PC-9 (cell line): ENCODE results near the gene RNF152. TPM values are rescaled to one million over a fixed set of nuclear protein-coding genes. Genes with fewer than 3 reads are reported as not detected.

Experiments used
- BruUV-seq: library from RNA; stranded (reverse); fragments of 400-500 nt; replicated peaks from 2 replicates; lab custom pipeline; 2021; lab: Mats Ljungman, UMichigan
- CTCF ChIA-PET: fragments of 300-600 bp; sonication (Branson Sonifier 250); formaldehyde crosslinking; loops from one replicate; lab custom pipeline; 2022; ENCODE audit warnings: antibody characterized with exemption; lab: Charles Lee
- POLR2A ChIA-PET: fragments of 300-600 bp; sonication (Branson Sonifier 250); formaldehyde crosslinking; loops from one replicate; lab custom pipeline; 2022; ENCODE audit warnings: antibody characterized with exemption; ENCODE audit not compliant: unreplicated experiment; lab: Charles Lee
- DNase-seq, 2 experiments: peaks; one replicate each; pipeline versions ENCODE4 v3.0.0 to v3.0.0-alpha.2; 2015 to 2022; ENCODE audit warnings: mixed read lengths in 1 of 2
- H2AFZ ChIP-seq: fragments of 200-600 bp; sonication (generic); 2 replicates; pipeline ENCODE4 v1.8.1; 2017; ENCODE audit warnings: antibody characterized with exemption
- H3F3A ChIP-seq: fragments of 200-600 bp; sonication (generic); 2 replicates; pipeline ENCODE4 v1.8.1; 2017; ENCODE audit warnings: antibody characterized with exemption, mild to moderate bottlenecking, low read depth; ENCODE audit not compliant: insufficient read depth
- H3K27ac ChIP-seq: fragments of 200-600 bp; sonication (generic); 2 replicates; pipeline ENCODE4 v1.6.1; 2016; ENCODE audit warnings: mixed run types
- H3K27me3 ChIP-seq: fragments of 200-600 bp; sonication (generic); 2 replicates; pipeline ENCODE4 v1.6.1; 2016; ENCODE audit warnings: low read depth, mixed run types; ENCODE audit not compliant: insufficient read depth
- H3K36me3 ChIP-seq: fragments of 200-600 bp; sonication (generic); 2 replicates; pipeline ENCODE4 v1.6.1; 2016; ENCODE audit warnings: low read depth, mixed run types
- H3K4me1 ChIP-seq: fragments of 200-600 bp; sonication (generic); replicated peaks from 2 replicates; pipeline ENCODE4 v1.6.1; 2016; ENCODE audit warnings: mixed run types; ENCODE audit not compliant: insufficient read depth
- H3K4me2 ChIP-seq: fragments of 200-600 bp; sonication (generic); 2 replicates; pipeline ENCODE4 v1.6.1; 2017; ENCODE audit warnings: mixed run types
- H3K4me3 ChIP-seq: fragments of 200-600 bp; sonication (generic); 2 replicates; pipeline ENCODE4 v1.6.1; 2016; ENCODE audit warnings: mixed run types
- H3K79me2 ChIP-seq: fragments of 200-600 bp; sonication (generic); 2 replicates; pipeline ENCODE4 v1.6.1; 2017; ENCODE audit warnings: low read depth, mixed run types
- H3K9me2 ChIP-seq: fragments of 200-600 bp; sonication (generic); 2 replicates; pipeline ENCODE4 v1.8.1; 2017; ENCODE audit warnings: mild to moderate bottlenecking; ENCODE audit not compliant: insufficient read depth
- H3K9me3 ChIP-seq: fragments of 200-600 bp; sonication (generic); 2 replicates; pipeline ENCODE4 v1.8.1; 2016; ENCODE audit warnings: low read depth; ENCODE audit not compliant: insufficient read depth
- H4K20me1 ChIP-seq: fragments of 200-600 bp; sonication (generic); 2 replicates; pipeline ENCODE4 v1.8.1; 2017; ENCODE audit not compliant: insufficient read depth
- EZH2 ChIP-seq: fragments of 200-600 bp; sonication (generic); IDR thresholded peaks from 2 replicates; pipeline ENCODE4 v1.8.0; 2017; ENCODE audit warnings: antibody characterized with exemption, low read depth
- intact Hi-C: fragments of 100-400 bp; cut with micrococcal nuclease; formaldehyde crosslinking; loops from one replicate; pipeline ENCODE4 v1.10.0; 2022; ENCODE audit not compliant: unreplicated experiment
- total RNA-seq: library from RNA; stranded (reverse); gene quantifications from 2 replicates; pipeline ENCODE4 v1.2.3, GENCODE V29; 2021
- TF ChIP-seq, protein P1 (sequence below): fragments of 200-600 bp; sonication (generic); conservative IDR thresholded peaks from 2 replicates; pipeline ENCODE4 v1.6.1; 2017; ENCODE audit warnings: mixed run types, antibody characterized with exemption, mild to moderate bottlenecking, moderate library complexity

Gene RNF152
- total RNA-seq, 1 experiment from 2014 or later = not detected

DNA sequence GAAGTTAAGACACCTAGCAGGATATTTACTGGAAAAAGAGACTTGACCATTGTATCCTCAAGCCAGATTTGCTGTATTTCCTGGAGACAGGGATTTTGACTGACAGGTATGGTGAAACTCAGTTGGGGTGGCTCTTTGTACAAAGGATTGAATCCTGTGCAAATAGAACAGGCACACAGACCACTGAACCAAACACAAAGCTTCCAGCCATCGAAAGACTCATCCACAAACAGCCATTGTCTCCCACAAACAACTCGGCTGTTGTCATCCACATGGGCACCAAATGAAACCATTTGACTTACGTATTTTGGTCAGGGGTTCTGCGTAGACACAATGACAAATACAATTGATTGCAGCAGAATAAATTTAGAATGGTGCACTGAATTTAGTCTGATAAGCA is 15.9 kb downstream of the RNF152 start:
- no peak for DNase-seq
- Histone ChIP-seq H3K4me3 (no peak overlapping the region), H3K79me2 (no peaks in the 10 kb centered on the region), H3K9me3 (no peaks in the 10 kb centered on the region), H3F3A (no peaks in the 10 kb centered on the region), H3K4me2 (no peak overlapping the region), H2AFZ (no peak overlapping the region), H3K27me3 (no peaks in the 10 kb centered on the region), H3K27ac (no peak overlapping the region), H4K20me1 (no peaks in the 10 kb centered on the region), H3K4me1 (no peaks in the 10 kb centered on the region), H3K9me2 (no peaks in the 10 kb centered on the region), H3K36me3 (no peaks in the 10 kb centered on the region)
- POLR2A ChIA-PET = no interaction called here
- no peak for TF ChIP-seq EZH2
- TF ChIP-seq, protein P1, sequence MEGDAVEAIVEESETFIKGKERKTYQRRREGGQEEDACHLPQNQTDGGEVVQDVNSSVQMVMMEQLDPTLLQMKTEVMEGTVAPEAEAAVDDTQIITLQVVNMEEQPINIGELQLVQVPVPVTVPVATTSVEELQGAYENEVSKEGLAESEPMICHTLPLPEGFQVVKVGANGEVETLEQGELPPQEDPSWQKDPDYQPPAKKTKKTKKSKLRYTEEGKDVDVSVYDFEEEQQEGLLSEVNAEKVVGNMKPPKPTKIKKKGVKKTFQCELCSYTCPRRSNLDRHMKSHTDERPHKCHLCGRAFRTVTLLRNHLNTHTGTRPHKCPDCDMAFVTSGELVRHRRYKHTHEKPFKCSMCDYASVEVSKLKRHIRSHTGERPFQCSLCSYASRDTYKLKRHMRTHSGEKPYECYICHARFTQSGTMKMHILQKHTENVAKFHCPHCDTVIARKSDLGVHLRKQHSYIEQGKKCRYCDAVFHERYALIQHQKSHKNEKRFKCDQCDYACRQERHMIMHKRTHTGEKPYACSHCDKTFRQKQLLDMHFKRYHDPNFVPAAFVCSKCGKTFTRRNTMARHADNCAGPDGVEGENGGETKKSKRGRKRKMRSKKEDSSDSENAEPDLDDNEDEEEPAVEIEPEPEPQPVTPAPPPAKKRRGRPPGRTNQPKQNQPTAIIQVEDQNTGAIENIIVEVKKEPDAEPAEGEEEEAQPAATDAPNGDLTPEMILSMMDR = no peak
- intact Hi-C loops = no loop called here
- CTCF ChIA-PET = no interaction called here
- no TSS peak for BruUV-seq

- Histone ChIP-seq H3K79me2 (no peaks in the 10 kb centered on the region), H3F3A (no peaks in the 10 kb centered on the region), H3K4me1 (no peaks in the 10 kb centered on the region), H3K27ac (no peak overlapping the region), H4K20me1 (no peaks in the 10 kb centered on the region), H2AFZ (no peak overlapping the region), H3K9me2 (no peaks in the 10 kb centered on the region), H3K27me3 (no peaks in the 10 kb centered on the region), H3K36me3 (no peaks in the 10 kb centered on the region), H3K4me3 (no peak overlapping the region), H3K9me3 (no peaks in the 10 kb centered on the region), H3K4me2 (no peak overlapping the region)
- no peak for DNase-seq
- intact Hi-C loops = no loop called here
- POLR2A ChIA-PET = no interaction called here
- BruUV-seq = no TSS peak
- CTCF ChIA-PET = no interaction called here
- TF ChIP-seq EZH2 = no peak
Observed at GRCh38 chr18:61870151-61870550, 22.7 kb downstream of the RNF152 start.

DNA sequence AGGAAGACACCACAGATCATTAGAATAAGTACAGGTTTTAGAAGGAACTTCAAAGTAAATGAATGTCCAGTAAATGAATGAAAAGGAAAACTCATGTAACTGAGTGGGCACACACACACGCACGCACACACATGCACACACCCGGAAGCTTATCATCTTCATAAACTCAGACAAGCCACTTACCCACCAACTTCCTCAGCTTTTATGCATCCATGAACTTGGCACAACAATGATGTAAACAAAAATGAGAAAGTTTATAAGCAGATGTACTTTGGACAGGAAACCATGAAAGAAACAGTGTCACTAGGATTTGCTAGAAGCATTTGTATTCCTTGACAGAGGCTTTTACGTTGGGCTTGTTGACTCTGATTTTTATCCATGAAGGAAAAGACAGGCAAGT is 23.2 kb downstream of the RNF152 start:
- CTCF ChIA-PET = no interaction called here
- Histone ChIP-seq H2AFZ (no peak overlapping the region), H3K4me2 (no peak overlapping the region), H3F3A (no peaks in the 10 kb centered on the region), H3K9me2 (no peaks in the 10 kb centered on the region), H3K36me3 (no peaks in the 10 kb centered on the region), H3K27me3 (no peaks in the 10 kb centered on the region), H3K27ac (no peak overlapping the region), H4K20me1 (no peaks in the 10 kb centered on the region), H3K79me2 (no peaks in the 10 kb centered on the region), H3K9me3 (no peaks in the 10 kb centered on the region), H3K4me1 (no peaks in the 10 kb centered on the region), H3K4me3 (no peak overlapping the region)
- TF ChIP-seq, protein P1 = no peak
- TF ChIP-seq EZH2 = no peak
- no peak for DNase-seq
- intact Hi-C loops = no loop called here
- POLR2A ChIA-PET = no interaction called here
- BruUV-seq = no TSS peak
